ENCODE measurements around the gene ERMARD.
"Not testable (repeated sequence)": the region's sequence is repeated elsewhere in the genome, so short reads cannot be mapped to it uniquely, and the experiment has no call there.

Gene ERMARD

DNA sequence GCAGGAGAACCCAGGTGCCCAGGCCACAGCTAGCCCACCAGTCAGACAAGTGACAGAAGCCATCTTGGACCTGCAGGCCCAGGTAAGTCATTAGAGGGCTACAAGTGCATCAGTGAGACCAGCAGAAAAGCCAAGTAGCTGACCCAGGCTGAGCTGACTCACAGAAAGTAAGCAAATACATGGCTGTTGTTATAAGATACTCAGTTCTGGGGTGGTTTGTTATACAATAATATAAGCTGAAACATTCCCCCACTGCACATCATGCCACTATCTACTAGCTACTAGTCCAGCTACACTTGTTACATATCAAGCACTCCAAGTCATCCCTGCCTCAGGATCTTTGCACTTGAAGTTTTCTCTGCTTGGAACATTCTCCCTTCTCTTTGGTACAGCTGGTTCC, 10.1 kb upstream of the ERMARD start:
- Histone ChIP-seq H3K9me3 (ENCODE audit: control insufficient read depth, low read length) (peaks cover 14% of the 10 kb centered on the region), H3K4me1 (ENCODE audit: control insufficient read depth, insufficient read depth, low read length) (peaks cover 12% of the 10 kb centered on the region), H3K4me3 (ENCODE audit: low read length) (no peak overlapping the region), H3K9ac (ENCODE audit: low read length) (no peak overlapping the region), H3K36me3 (ENCODE audit: control insufficient read depth, insufficient read depth, low read length, severe bottlenecking) (no peaks in the 10 kb centered on the region), H3K27me3 (replicated peaks; ENCODE audit: control insufficient read depth, insufficient read depth, low read length) (no peaks in the 10 kb centered on the region)
- no peak for DNase-seq (ENCODE audit: low read depth)

- Histone ChIP-seq H3K4me1 (ENCODE audit: control insufficient read depth, insufficient read depth, low read length) (peaks cover 5% of the 10 kb centered on the region), H3K27me3 (replicated peaks; ENCODE audit: control insufficient read depth, insufficient read depth, low read length) (no peaks in the 10 kb centered on the region), H3K36me3 (ENCODE audit: control insufficient read depth, insufficient read depth, low read length, severe bottlenecking) (no peaks in the 10 kb centered on the region), H3K9me3 (ENCODE audit: control insufficient read depth, low read length) (peaks cover 14% of the 10 kb centered on the region), H3K4me3 (ENCODE audit: low read length) (no peak overlapping the region), H3K9ac (ENCODE audit: low read length) (no peak overlapping the region)
- no peak for DNase-seq (ENCODE audit: low read depth)
Measured at GRCh38 chr6:169745405-169745804, 6.0 kb upstream of the ERMARD start.

GRCh38 chr6:169746556-169746955, 4.9 kb upstream of the ERMARD start:
- H3K9me3 ChIP-seq (ENCODE audit: control insufficient read depth, low read length) = peaks cover 14% of the 10 kb centered on the region
- no peak overlapping the region for H3K9ac ChIP-seq (ENCODE audit: low read length)
- no peak overlapping the region for H3K4me3 ChIP-seq (ENCODE audit: low read length)
- DNase-seq (ENCODE audit: low read depth) = no peak
- H3K4me1 ChIP-seq (ENCODE audit: control insufficient read depth, insufficient read depth, low read length) = peaks cover 10% of the 10 kb centered on the region
- H3K27me3 ChIP-seq (replicated peaks; ENCODE audit: control insufficient read depth, insufficient read depth, low read length) = no peaks in the 10 kb centered on the region
- H3K36me3 ChIP-seq (ENCODE audit: control insufficient read depth, insufficient read depth, low read length, severe bottlenecking) = no peaks in the 10 kb centered on the region

GRCh38 chr6:169752074-169752623, 727 bp downstream of the ERMARD start:
- no peaks in the 10 kb centered on the region for H3K27me3 ChIP-seq (replicated peaks; ENCODE audit: control insufficient read depth, insufficient read depth, low read length)
- DNase-seq (ENCODE audit: low read depth) = peak; percentile 26

DNA sequence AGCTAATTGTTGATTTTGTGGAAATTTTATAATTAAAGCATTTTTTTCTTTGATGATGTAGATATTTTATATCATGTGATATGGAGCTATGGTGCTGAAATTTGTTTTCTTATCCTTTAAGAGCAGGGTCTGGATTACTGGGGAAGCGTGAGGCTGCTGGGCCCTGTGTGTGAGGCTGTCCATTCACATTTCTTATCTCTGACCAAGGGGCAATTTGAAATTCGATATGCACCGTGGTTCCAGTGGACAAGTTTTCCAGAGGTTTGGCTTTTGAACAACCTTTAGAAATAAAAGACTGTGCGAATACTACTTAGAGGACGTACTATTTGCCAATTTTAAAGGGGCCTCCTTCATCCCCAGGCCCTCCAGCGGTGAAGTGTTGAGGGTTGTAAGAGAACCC, 3.7 kb downstream of the ERMARD start:
- no peaks in the 10 kb centered on the region for H3K27me3 ChIP-seq (replicated peaks; ENCODE audit: control insufficient read depth, insufficient read depth, low read length)
- H3K4me3 ChIP-seq (ENCODE audit: low read length) = no peak overlapping the region
- H3K4me1 ChIP-seq (ENCODE audit: control insufficient read depth, insufficient read depth, low read length) = peaks cover 17% of the 10 kb centered on the region
- H3K9ac ChIP-seq (ENCODE audit: low read length) = no peak overlapping the region
- no peaks in the 10 kb centered on the region for H3K9me3 ChIP-seq (ENCODE audit: control insufficient read depth, low read length)
- DNase-seq (ENCODE audit: low read depth) = no peak
- H3K36me3 ChIP-seq (ENCODE audit: control insufficient read depth, insufficient read depth, low read length, severe bottlenecking) = peaks cover 37% of the 10 kb centered on the region

More at GRCh38 chr6:169752074-169752623, 727 bp downstream of the ERMARD start:
- Histone ChIP-seq H3K4me3 (ENCODE audit: low read length) (peak overlapping the region; percentile 98), H3K36me3 (ENCODE audit: control insufficient read depth, insufficient read depth, low read length, severe bottlenecking) (peaks cover 7% of the 10 kb centered on the region), H3K9me3 (ENCODE audit: control insufficient read depth, low read length) (no peaks in the 10 kb centered on the region), H3K9ac (ENCODE audit: low read length) (peak overlapping the region; percentile 97), H3K4me1 (ENCODE audit: control insufficient read depth, insufficient read depth, low read length) (peaks cover 20% of the 10 kb centered on the region)

DNA sequence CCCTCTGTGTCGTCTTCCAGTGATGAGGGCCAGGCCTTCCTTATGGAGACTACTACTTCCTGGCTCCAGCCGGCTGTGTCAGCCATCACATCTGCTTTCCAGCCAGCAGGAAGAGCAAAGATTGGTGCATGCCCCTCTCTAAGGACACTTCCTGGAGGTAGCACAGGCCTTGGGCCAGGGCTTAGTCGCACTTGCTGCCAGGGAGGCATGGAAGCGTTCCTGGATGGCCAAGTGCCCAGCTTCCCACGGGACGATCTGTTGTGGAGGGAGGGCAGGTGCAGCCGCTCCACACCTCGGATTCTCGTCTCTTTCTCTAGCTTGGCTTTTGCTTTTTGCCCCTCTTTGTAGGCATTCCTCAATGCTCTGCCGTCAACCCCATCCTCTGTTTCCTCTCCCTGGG, 11.9 kb downstream of the ERMARD start:
- DNase-seq (ENCODE audit: low read depth) = no peak
- Histone ChIP-seq H3K4me3 (ENCODE audit: low read length) (no peak overlapping the region), H3K4me1 (ENCODE audit: control insufficient read depth, insufficient read depth, low read length) (no peaks in the 10 kb centered on the region), H3K9ac (ENCODE audit: low read length) (no peak overlapping the region), H3K9me3 (ENCODE audit: control insufficient read depth, low read length) (no peaks in the 10 kb centered on the region), H3K36me3 (ENCODE audit: control insufficient read depth, insufficient read depth, low read length, severe bottlenecking) (peaks cover 88% of the 10 kb centered on the region), H3K27me3 (replicated peaks; ENCODE audit: control insufficient read depth, insufficient read depth, low read length) (no peaks in the 10 kb centered on the region)

GRCh38 chr6:169763881-169764280, 12.5 kb downstream of the ERMARD start:
- H3K27me3 ChIP-seq (replicated peaks; ENCODE audit: control insufficient read depth, insufficient read depth, low read length) = no peaks in the 10 kb centered on the region
- no peaks in the 10 kb centered on the region for H3K4me1 ChIP-seq (ENCODE audit: control insufficient read depth, insufficient read depth, low read length)
- H3K9ac ChIP-seq (ENCODE audit: low read length) = no peak overlapping the region
- no peaks in the 10 kb centered on the region for H3K9me3 ChIP-seq (ENCODE audit: control insufficient read depth, low read length)
- no peak overlapping the region for H3K4me3 ChIP-seq (ENCODE audit: low read length)
- no peak for DNase-seq (ENCODE audit: low read depth)
- peaks cover 88% of the 10 kb centered on the region for H3K36me3 ChIP-seq (ENCODE audit: control insufficient read depth, insufficient read depth, low read length, severe bottlenecking)

DNA sequence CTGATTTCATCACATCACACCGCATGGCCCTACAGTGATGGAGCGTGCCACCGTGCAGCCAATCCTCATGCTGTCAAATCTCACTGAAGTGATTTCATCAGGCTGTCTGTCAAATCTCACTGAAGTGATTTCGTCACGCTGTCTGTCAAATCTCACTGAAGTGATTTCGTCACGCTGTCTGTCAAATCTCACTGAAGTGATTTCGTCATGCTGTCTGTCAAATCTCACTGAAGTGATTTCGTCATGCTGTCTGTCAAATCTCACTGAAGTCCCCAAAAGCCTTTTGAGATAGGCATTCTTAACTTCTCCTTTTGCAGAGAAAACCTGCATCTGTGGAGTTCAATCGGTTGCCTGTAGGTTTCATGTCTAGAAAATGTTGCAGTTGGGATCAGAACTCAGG, 14.4 kb downstream of the ERMARD start:
- DNase-seq (ENCODE audit: low read depth); H3K27me3 ChIP-seq (replicated peaks; ENCODE audit: control insufficient read depth, insufficient read depth, low read length); H3K9ac ChIP-seq (ENCODE audit: low read length); H3K9me3 ChIP-seq (ENCODE audit: control insufficient read depth, low read length); H3K4me1 ChIP-seq (ENCODE audit: control insufficient read depth, insufficient read depth, low read length); H3K4me3 ChIP-seq (ENCODE audit: low read length): not testable (repeated sequence)
- H3K36me3 ChIP-seq (ENCODE audit: control insufficient read depth, insufficient read depth, low read length, severe bottlenecking) = peaks cover 83% of the 10 kb centered on the region

DNA sequence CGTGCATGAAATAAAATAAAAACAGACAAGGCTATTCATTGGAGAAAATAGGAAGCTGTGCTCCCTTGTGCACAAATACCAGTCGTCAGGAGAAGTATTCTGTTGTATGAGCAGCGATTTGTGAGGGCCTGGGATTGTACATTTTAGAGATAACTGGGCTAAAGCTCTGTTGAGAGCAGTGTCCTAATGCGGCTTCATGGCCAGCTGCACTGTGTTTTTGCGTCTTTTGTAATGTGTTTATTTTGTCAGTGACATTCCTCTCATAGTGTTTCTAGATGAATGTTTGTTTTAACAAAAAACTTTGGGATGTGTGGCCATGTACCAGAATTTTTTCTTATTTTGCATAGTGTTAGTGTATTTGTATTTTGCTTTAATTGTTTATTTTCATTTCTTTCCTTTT, 14.8 kb downstream of the ERMARD start:
- no peaks in the 10 kb centered on the region for H3K9me3 ChIP-seq (ENCODE audit: control insufficient read depth, low read length)

GRCh38 chr6:169766921-169767736, 15.7 kb downstream of the ERMARD start:
- no peaks in the 10 kb centered on the region for H3K27me3 ChIP-seq (replicated peaks; ENCODE audit: control insufficient read depth, insufficient read depth, low read length)
- H3K4me3 ChIP-seq (ENCODE audit: low read length) = no peak overlapping the region
- H3K9me3 ChIP-seq (ENCODE audit: control insufficient read depth, low read length) = no peaks in the 10 kb centered on the region
- peaks cover 74% of the 10 kb centered on the region for H3K36me3 ChIP-seq (ENCODE audit: control insufficient read depth, insufficient read depth, low read length, severe bottlenecking)
- no peaks in the 10 kb centered on the region for H3K4me1 ChIP-seq (ENCODE audit: control insufficient read depth, insufficient read depth, low read length)
- H3K9ac ChIP-seq (ENCODE audit: low read length) = no peak overlapping the region
- DNase-seq (ENCODE audit: low read depth) = no peak

More for the DNA sequence above, 14.8 kb downstream of the ERMARD start:
- H3K27me3 ChIP-seq (replicated peaks; ENCODE audit: control insufficient read depth, insufficient read depth, low read length) = no peaks in the 10 kb centered on the region
- H3K36me3 ChIP-seq (ENCODE audit: control insufficient read depth, insufficient read depth, low read length, severe bottlenecking) = peaks cover 78% of the 10 kb centered on the region
- DNase-seq (ENCODE audit: low read depth) = peak; percentile 49
- no peak overlapping the region for H3K4me3 ChIP-seq (ENCODE audit: low read length)
- no peak overlapping the region for H3K9ac ChIP-seq (ENCODE audit: low read length)
- no peaks in the 10 kb centered on the region for H3K4me1 ChIP-seq (ENCODE audit: control insufficient read depth, insufficient read depth, low read length)

GRCh38 chr6:169774347-169774746, 22.9 kb downstream of the ERMARD start:
- Histone ChIP-seq H3K9me3 (ENCODE audit: control insufficient read depth, low read length) (no peaks in the 10 kb centered on the region), H3K9ac (ENCODE audit: low read length) (no peak overlapping the region), H3K36me3 (ENCODE audit: control insufficient read depth, insufficient read depth, low read length, severe bottlenecking) (peaks cover 45% of the 10 kb centered on the region), H3K4me3 (ENCODE audit: low read length) (no peak overlapping the region), H3K27me3 (replicated peaks; ENCODE audit: control insufficient read depth, insufficient read depth, low read length) (no peaks in the 10 kb centered on the region), H3K4me1 (ENCODE audit: control insufficient read depth, insufficient read depth, low read length) (no peaks in the 10 kb centered on the region)
- DNase-seq (ENCODE audit: low read depth) = no peak
